Subcutaneous adipose tissue (tissue), 4 donors: ENCODE measurements around the gene CLCA4. TPM values are rescaled to one million over a fixed set of nuclear protein-coding genes. Genes with fewer than 3 reads are reported as not detected.

Source experiments
- CTCF ChIP-seq: fragments of 450-650 bp; IDR thresholded peaks from one replicate; pipeline ENCODE4 v1.5.1; 2016; ENCODE audit warnings: low read depth, mild to moderate bottlenecking, control low read depth, antibody characterized with exemption, moderate library complexity
- total RNA-seq, 4 donors: library from RNA; depleted of rRNA; stranded (reverse); fragments of >200 nt; gene quantifications; one replicate each; pipeline ENCODE4 v1.1.0, GENCODE V29; 2016

CLCA4 gene
- total RNA-seq, 4 donors from 2014 or later, result 0.65 TPM; not detected in 3

- no peak for TF ChIP-seq CTCF
Measured at GRCh38 chr1:86504895-86505563, 41.8 kb upstream of the CLCA4 start.

GRCh38 chr1:86505564-86505902 lies 41.3 kb upstream of the CLCA4 start:
- TF ChIP-seq CTCF, result no peak

GRCh38 chr1:86507935-86508582 lies 38.8 kb upstream of the CLCA4 start:
- TF ChIP-seq CTCF, result no peak

- no peak for TF ChIP-seq CTCF
Measured at GRCh38 chr1:86508583-86508969, 38.3 kb upstream of the CLCA4 start.

- TF ChIP-seq CTCF, result no peak
Measured at GRCh38 chr1:86515597-86515996, 31.3 kb upstream of the CLCA4 start.

GRCh38 chr1:86516335-86516734 lies 30.5 kb upstream of the CLCA4 start:
- no peak for TF ChIP-seq CTCF

- no peak for TF ChIP-seq CTCF
Measured at GRCh38 chr1:86517336-86517735, 29.5 kb upstream of the CLCA4 start.
